ENCODE results near the gene TBC1D12. TPM values are rescaled to one million over a fixed set of nuclear protein-coding genes. Genes with fewer than 3 reads are reported as not detected.
"Not testable (repeated sequence)": the region's sequence is repeated elsewhere in the genome, so short reads cannot be mapped to it uniquely, and the experiment has no call there.

The TBC1D12 gene
- total and polyA plus RNA-seq, 8 donors: 4.1 to 163 (median 12.9) TPM

DNA sequence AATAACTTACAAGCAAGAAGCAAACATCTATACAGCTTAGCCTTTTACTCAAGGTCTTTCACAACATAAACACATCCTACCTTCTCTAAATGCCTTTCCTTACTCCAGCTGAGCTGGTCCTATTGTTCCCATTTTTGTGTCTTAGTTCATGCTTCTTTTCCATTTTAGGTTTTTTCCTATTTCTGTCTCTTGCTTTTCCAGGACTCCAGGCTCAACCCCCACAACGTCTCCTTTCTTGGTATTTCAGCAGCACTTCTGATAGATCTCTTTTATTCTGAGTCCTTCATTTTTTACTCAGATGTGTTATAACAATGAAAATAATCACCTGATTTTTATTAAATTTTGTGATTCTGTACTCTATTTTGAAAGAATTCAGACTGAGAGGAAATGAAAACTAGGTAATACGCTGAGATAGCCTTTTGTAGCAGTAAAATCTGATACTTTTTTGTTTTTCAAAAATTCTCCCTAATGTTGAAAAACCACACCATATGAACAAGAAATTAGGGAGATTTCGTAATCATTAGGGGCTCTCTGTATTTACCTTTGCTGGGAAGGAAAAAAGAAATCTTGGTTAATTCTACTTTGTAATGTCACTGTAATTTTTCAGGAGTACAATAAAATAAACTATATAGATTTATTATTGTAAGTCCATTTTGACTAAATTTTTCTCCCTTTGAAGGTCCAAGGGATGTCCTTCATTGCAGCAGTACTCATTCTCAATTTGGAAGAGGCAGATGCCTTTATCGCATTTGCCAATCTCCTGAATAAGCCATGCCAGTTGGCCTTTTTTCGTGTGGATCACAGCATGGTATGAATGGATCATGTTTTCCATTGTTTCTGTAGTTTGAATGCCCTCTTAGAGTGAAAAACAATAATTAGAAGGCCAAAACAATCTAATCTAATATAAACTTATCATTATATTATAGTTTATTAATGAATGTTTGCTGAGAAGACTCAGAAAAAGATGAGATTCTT is 119.2 kb downstream of the TBC1D12 start:
- Histone ChIP-seq H3K4me3 (no peak overlapping the region), H3K27ac (no peak overlapping the region), H3K27me3 (no peaks in the 10 kb centered on the region), H3K4me1 (no peaks in the 10 kb centered on the region), H3K36me3 (peaks cover 0 to 49% (median 34%) of the 10 kb centered on the region in 4 donors), H3K9me3 (no peaks in the 10 kb centered on the region)
- no peak for TF ChIP-seq POLR2A (IDR thresholded peaks at IDR 0.05)
- TF ChIP-seq, protein P1, sequence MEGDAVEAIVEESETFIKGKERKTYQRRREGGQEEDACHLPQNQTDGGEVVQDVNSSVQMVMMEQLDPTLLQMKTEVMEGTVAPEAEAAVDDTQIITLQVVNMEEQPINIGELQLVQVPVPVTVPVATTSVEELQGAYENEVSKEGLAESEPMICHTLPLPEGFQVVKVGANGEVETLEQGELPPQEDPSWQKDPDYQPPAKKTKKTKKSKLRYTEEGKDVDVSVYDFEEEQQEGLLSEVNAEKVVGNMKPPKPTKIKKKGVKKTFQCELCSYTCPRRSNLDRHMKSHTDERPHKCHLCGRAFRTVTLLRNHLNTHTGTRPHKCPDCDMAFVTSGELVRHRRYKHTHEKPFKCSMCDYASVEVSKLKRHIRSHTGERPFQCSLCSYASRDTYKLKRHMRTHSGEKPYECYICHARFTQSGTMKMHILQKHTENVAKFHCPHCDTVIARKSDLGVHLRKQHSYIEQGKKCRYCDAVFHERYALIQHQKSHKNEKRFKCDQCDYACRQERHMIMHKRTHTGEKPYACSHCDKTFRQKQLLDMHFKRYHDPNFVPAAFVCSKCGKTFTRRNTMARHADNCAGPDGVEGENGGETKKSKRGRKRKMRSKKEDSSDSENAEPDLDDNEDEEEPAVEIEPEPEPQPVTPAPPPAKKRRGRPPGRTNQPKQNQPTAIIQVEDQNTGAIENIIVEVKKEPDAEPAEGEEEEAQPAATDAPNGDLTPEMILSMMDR (IDR thresholded peaks at IDR 0.05): no peak
- no peak for TF ChIP-seq POLR2AphosphoS5 (IDR thresholded peaks at IDR 0.05)
- no peak for TF ChIP-seq EP300 (IDR thresholded peaks at IDR 0.05)
- intact Hi-C loops (cut with DNase I; ENCODE audit: low total_unique reads): no loop called here
- no peak for DNase-seq
- 87 to 94% (median 92%) methylated on average over 5 of the region's 5 CpGs for WGBS, 5 donors

GRCh38 chr10:94524146-94524545 is 121.8 kb downstream of the TBC1D12 start:
- H3K36me3 ChIP-seq: peaks cover 0 to 56% (median 37%) of the 10 kb centered on the region in 4 donors
- WGBS, 5 donors: 78 to 93% (median 84%) methylated on average over 7 of the region's 7 CpGs
- DNase-seq: no peak
- H3K4me1 ChIP-seq: no peaks in the 10 kb centered on the region
- no peak for TF ChIP-seq POLR2A (IDR thresholded peaks at IDR 0.05)
- TF ChIP-seq EP300 (IDR thresholded peaks at IDR 0.05): no peak
- TF ChIP-seq POLR2AphosphoS5 (IDR thresholded peaks at IDR 0.05): no peak
- TF ChIP-seq, protein P1 (IDR thresholded peaks at IDR 0.05): no peak
- no peak overlapping the region for H3K4me3 ChIP-seq
- no peak overlapping the region for H3K27ac ChIP-seq
- H3K27me3 ChIP-seq: no peaks in the 10 kb centered on the region
- intact Hi-C loops (cut with DNase I; ENCODE audit: low total_unique reads): no loop called here
- no peaks in the 10 kb centered on the region for H3K9me3 ChIP-seq

GRCh38 chr10:94524711-94525110 is 122.4 kb downstream of the TBC1D12 start:
- H3K9me3 ChIP-seq: no peaks in the 10 kb centered on the region
- WGBS, 5 donors: 95 to 99% (median 96%) methylated on average over 5 of the region's 5 CpGs
- intact Hi-C loops (cut with DNase I; ENCODE audit: low total_unique reads): no loop called here
- H3K27me3 ChIP-seq: no peaks in the 10 kb centered on the region
- no peaks in the 10 kb centered on the region for H3K4me1 ChIP-seq
- DNase-seq: no peak
- H3K27ac ChIP-seq: no peak overlapping the region
- peaks cover 0 to 56% (median 37%) of the 10 kb centered on the region in 4 donors for H3K36me3 ChIP-seq
- no peak overlapping the region for H3K4me3 ChIP-seq
- TF ChIP-seq EP300 (IDR thresholded peaks at IDR 0.05): no peak
- no peak for TF ChIP-seq POLR2AphosphoS5 (IDR thresholded peaks at IDR 0.05)
- TF ChIP-seq, protein P1 (IDR thresholded peaks at IDR 0.05): no peak
- TF ChIP-seq POLR2A (IDR thresholded peaks at IDR 0.05): no peak

- H3K9me3 ChIP-seq; DNase-seq; H3K27ac ChIP-seq; intact Hi-C loops (cut with DNase I; ENCODE audit: low total_unique reads); H3K27me3 ChIP-seq; H3K4me1 ChIP-seq; H3K4me3 ChIP-seq: not testable (repeated sequence)
- H3K36me3 ChIP-seq: peaks cover 0 to 40% (median 29%) of the 10 kb centered on the region in 4 donors
Observed at GRCh38 chr10:94531550-94531949, 129.2 kb downstream of the TBC1D12 start.

GRCh38 chr10:94533027-94533426 is 130.7 kb downstream of the TBC1D12 start:
- 79 to 100% (median 90%) methylated on average over 1 of the region's 1 CpG for WGBS, 5 donors

DNA sequence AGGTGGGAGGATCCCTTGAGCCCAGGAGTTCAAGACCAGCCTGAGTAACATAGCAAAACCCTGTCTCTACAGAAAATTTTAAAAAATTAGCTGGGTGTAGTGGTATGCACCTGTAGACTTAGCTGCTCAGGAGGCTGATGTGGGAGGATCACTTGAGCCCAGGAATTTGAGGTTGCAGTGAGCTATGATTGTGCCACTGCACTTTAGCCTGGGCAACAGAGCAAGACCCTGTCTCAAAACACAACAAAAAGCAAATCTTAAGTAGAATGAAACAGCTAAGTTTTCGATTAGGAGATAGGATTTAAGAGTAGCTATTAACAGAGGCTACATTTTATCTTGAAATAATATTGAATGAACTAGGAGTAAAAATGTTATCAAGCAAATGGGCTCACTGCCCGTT is 139.9 kb downstream of the TBC1D12 start:
- intact Hi-C loops (cut with DNase I; ENCODE audit: low total_unique reads); H3K4me3 ChIP-seq; H3K27ac ChIP-seq; H3K36me3 ChIP-seq; H3K9me3 ChIP-seq; H3K27me3 ChIP-seq; DNase-seq: not testable (repeated sequence)
- WGBS, 5 donors: 34 to 61% (median 46%) methylated on average over 2 of the region's 2 CpGs
- peaks cover 15 to 26% (median 22%) of the 10 kb centered on the region in 4 donors for H3K4me1 ChIP-seq

More at GRCh38 chr10:94533027-94533426, 130.7 kb downstream of the TBC1D12 start:
- H3K36me3 ChIP-seq: peaks cover 0 to 35% (median 26%) of the 10 kb centered on the region in 4 donors
- H3K4me1 ChIP-seq: no peaks in the 10 kb centered on the region
- TF ChIP-seq EP300 (IDR thresholded peaks at IDR 0.05): no peak
- no peak for TF ChIP-seq POLR2A (IDR thresholded peaks at IDR 0.05)
- no peak for TF ChIP-seq POLR2AphosphoS5 (IDR thresholded peaks at IDR 0.05)
- TF ChIP-seq, protein P1 (IDR thresholded peaks at IDR 0.05): no peak
- no peak overlapping the region for H3K27ac ChIP-seq
- no peaks in the 10 kb centered on the region for H3K27me3 ChIP-seq
- no peaks in the 10 kb centered on the region for H3K9me3 ChIP-seq
- no peak overlapping the region for H3K4me3 ChIP-seq
- DNase-seq: no peak
- intact Hi-C loops (cut with DNase I; ENCODE audit: low total_unique reads): no loop called here

Data from stomach (tissue), 9 donors.